ENCODE results near the gene AEBP2. TPM values are rescaled to one million over a fixed set of nuclear protein-coding genes. Genes with fewer than 3 reads are reported as not detected.
"Not testable (repeated sequence)": the region's sequence is repeated elsewhere in the genome, so short reads cannot be mapped to it uniquely, and the experiment has no call there.

AEBP2 gene
- total and polyA plus RNA-seq, 2 experiments from 2014 or later = 10.4 to 16.6 TPM

DNA sequence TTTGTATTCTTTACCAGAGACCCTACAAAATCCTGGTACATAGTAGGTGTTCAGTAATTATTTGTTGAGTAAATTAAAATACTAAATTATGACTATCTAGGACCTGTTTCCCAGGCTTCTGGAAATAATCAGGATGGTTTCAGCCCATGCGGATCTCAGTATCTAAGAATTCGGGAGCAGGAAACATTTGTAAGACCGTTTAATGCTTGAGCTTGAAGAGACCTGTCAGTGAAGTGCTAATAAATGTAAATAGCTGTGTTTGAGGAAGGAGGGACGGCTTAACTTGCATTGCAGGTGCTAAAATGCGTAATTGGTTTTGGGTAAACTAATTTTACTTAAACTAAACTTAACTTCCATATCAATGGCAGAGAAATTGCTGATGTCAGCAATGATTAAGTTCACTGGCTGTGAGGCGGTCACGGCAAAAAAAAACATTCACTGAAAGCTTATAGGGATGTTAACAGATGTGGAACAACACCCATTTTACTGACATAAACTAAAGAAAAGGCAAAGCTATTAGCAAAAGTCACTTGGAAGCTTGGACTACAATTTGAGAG lies 28.6 kb upstream of the AEBP2 start:
- 67 to 68% methylated on average over 7 of the region's 7 CpGs for WGBS, 2 experiments (ENCODE audit: low coverage in 1 of 2, low lambda C conversion rate in 2 of 2, missing lambda C conversion rate in 2 of 2)
- Histone ChIP-seq H3K27me3 (replicated peaks; ENCODE audit: insufficient read depth) (no peaks in the 10 kb centered on the region), H3K36me3 (ENCODE audit: low read depth) (no peaks in the 10 kb centered on the region), H3K9ac (no peak overlapping the region), H3K4me3 (no peak overlapping the region), H3K79me2 (ENCODE audit: insufficient read depth) (no peaks in the 10 kb centered on the region), H3K27ac (no peak overlapping the region), H3K4me1 (ENCODE audit: insufficient read depth) (no peaks in the 10 kb centered on the region), H3K9me3 (ENCODE audit: low read depth) (no peaks in the 10 kb centered on the region), H3K4me2 (ENCODE audit: unreplicated experiment) (no peak overlapping the region), H4K20me1 (ENCODE audit: insufficient read depth) (no peaks in the 10 kb centered on the region), H3K9me2 (ENCODE audit: insufficient read depth) (no peaks in the 10 kb centered on the region), H3F3A (ENCODE audit: insufficient read depth) (no peaks in the 10 kb centered on the region), H2AFZ (no peak overlapping the region)
- TF ChIP-seq EZH2phosphoT487 (IDR thresholded peaks at IDR 0.05; ENCODE audit: insufficient read depth, low read depth) (no peak), EZH2 (IDR thresholded peaks at IDR 0.05; ENCODE audit: insufficient read depth, poor library complexity, severe bottlenecking) (no peak)
- DNase-seq = no peak
- in situ Hi-C loops (cut with MboI) = no loop called here

- no peak for TF ChIP-seq EZH2phosphoT487 (IDR thresholded peaks at IDR 0.05; ENCODE audit: insufficient read depth, low read depth)
- TF ChIP-seq EZH2 (IDR thresholded peaks at IDR 0.05; ENCODE audit: insufficient read depth, poor library complexity, severe bottlenecking) = no peak
- no peaks in the 10 kb centered on the region for H3K9me2 ChIP-seq (ENCODE audit: insufficient read depth)
Measured at GRCh38 chr12:19411234-19412204, 27.8 kb upstream of the AEBP2 start.

GRCh38 chr12:19412844-19413243 lies 26.4 kb upstream of the AEBP2 start:
- no peaks in the 10 kb centered on the region for H3F3A ChIP-seq (ENCODE audit: insufficient read depth)
- no peak overlapping the region for H2AFZ ChIP-seq
- H3K27me3 ChIP-seq (replicated peaks; ENCODE audit: insufficient read depth) = no peaks in the 10 kb centered on the region
- no peaks in the 10 kb centered on the region for H3K4me1 ChIP-seq (ENCODE audit: insufficient read depth)
- H3K9me2 ChIP-seq (ENCODE audit: insufficient read depth) = no peaks in the 10 kb centered on the region
- 77 to 81% methylated on average over 23 of the region's 23 CpGs for WGBS, 2 experiments (ENCODE audit: low coverage in 1 of 2, low lambda C conversion rate in 2 of 2, missing lambda C conversion rate in 2 of 2)
- in situ Hi-C loops (cut with MboI) = no loop called here
- DNase-seq = no peak
- TF ChIP-seq EZH2phosphoT487 (IDR thresholded peaks at IDR 0.05; ENCODE audit: insufficient read depth, low read depth) (no peak), EZH2 (IDR thresholded peaks at IDR 0.05; ENCODE audit: insufficient read depth, poor library complexity, severe bottlenecking) (no peak)
- H3K9me3 ChIP-seq (ENCODE audit: low read depth) = no peaks in the 10 kb centered on the region
- no peaks in the 10 kb centered on the region for H4K20me1 ChIP-seq (ENCODE audit: insufficient read depth)
- H3K4me2 ChIP-seq (ENCODE audit: unreplicated experiment) = no peak overlapping the region
- H3K4me3 ChIP-seq = no peak overlapping the region
- H3K79me2 ChIP-seq (ENCODE audit: insufficient read depth) = no peaks in the 10 kb centered on the region
- no peak overlapping the region for H3K9ac ChIP-seq
- H3K36me3 ChIP-seq (ENCODE audit: low read depth) = no peaks in the 10 kb centered on the region
- H3K27ac ChIP-seq = no peak overlapping the region

More at GRCh38 chr12:19411234-19412204, 27.8 kb upstream of the AEBP2 start:
- no peaks in the 10 kb centered on the region for H3K4me1 ChIP-seq (ENCODE audit: insufficient read depth)
- DNase-seq = no peak
- H3K4me2 ChIP-seq (ENCODE audit: unreplicated experiment) = no peak overlapping the region
- no peaks in the 10 kb centered on the region for H3K36me3 ChIP-seq (ENCODE audit: low read depth)
- no peak overlapping the region for H3K27ac ChIP-seq
- 72 to 78% methylated on average over 10 of the region's 10 CpGs for WGBS, 2 experiments (ENCODE audit: low coverage in 1 of 2, low lambda C conversion rate in 2 of 2, missing lambda C conversion rate in 2 of 2)
- no peaks in the 10 kb centered on the region for H3K27me3 ChIP-seq (replicated peaks; ENCODE audit: insufficient read depth)
- H3K9me3 ChIP-seq (ENCODE audit: low read depth) = no peaks in the 10 kb centered on the region
- H2AFZ ChIP-seq = no peak overlapping the region
- no peaks in the 10 kb centered on the region for H3K79me2 ChIP-seq (ENCODE audit: insufficient read depth)
- in situ Hi-C loops (cut with MboI) = no loop called here
- no peaks in the 10 kb centered on the region for H3F3A ChIP-seq (ENCODE audit: insufficient read depth)
- no peak overlapping the region for H3K9ac ChIP-seq
- H3K4me3 ChIP-seq = no peak overlapping the region
- no peaks in the 10 kb centered on the region for H4K20me1 ChIP-seq (ENCODE audit: insufficient read depth)

DNA sequence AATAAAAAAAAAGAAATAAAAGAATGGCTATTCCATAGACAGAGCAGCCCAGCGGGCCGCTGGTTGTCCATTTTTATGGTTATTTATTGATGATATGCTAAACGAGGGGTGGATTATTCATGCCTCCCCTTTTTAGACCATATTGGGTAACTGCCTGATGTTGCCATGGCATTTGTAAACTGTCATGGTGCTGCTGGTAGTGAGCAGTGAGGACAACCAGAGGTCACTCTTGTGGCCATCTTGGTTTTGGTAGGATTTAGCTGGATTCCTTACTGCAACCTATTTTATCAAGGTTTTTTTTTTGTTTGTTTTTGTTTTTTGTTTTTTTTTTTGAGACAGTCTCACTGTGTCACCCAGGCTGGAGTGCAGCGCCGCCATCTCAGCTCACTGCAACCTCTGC lies 25.7 kb upstream of the AEBP2 start:
- DNase-seq; H3K9me2 ChIP-seq (ENCODE audit: insufficient read depth); H4K20me1 ChIP-seq (ENCODE audit: insufficient read depth); H3K36me3 ChIP-seq (ENCODE audit: low read depth); H3K9ac ChIP-seq; in situ Hi-C loops (cut with MboI); H2AFZ ChIP-seq; H3K27me3 ChIP-seq (replicated peaks; ENCODE audit: insufficient read depth); H3K4me3 ChIP-seq; H3K4me2 ChIP-seq (ENCODE audit: unreplicated experiment); H3K79me2 ChIP-seq (ENCODE audit: insufficient read depth); H3K9me3 ChIP-seq (ENCODE audit: low read depth); H3F3A ChIP-seq (ENCODE audit: insufficient read depth); H3K27ac ChIP-seq; H3K4me1 ChIP-seq (ENCODE audit: insufficient read depth): not testable (repeated sequence)
- 92 to 95% methylated on average over 5 of the region's 5 CpGs for WGBS, 2 experiments (ENCODE audit: low coverage in 1 of 2, low lambda C conversion rate in 2 of 2, missing lambda C conversion rate in 2 of 2)
